Fibroblast of lung (primary cell): Measurements from ENCODE around the gene RRN3. TPM values are rescaled to one million over a fixed set of nuclear protein-coding genes. Genes with fewer than 3 reads are reported as not detected.
"Not testable (repeated sequence)": the region's sequence is repeated elsewhere in the genome, so short reads cannot be mapped to it uniquely, and the experiment has no call there.

Experiments used
- DNase-seq, 2 donors: peaks; one replicate each; pipeline versions ENCODE4 v3.0.0 to v3.0.0-alpha.2; 2010; ENCODE audit warnings: low read depth in 2 of 2
- H2AFZ ChIP-seq: 2 replicates; pipeline ENCODE4 v1.5.1; 2012; ENCODE audit warnings: low read length, control low read depth, inconsistent platforms
- H3K27ac ChIP-seq: 2 replicates; pipeline ENCODE4 v1.5.1; 2011; ENCODE audit warnings: low read length, control low read depth; ENCODE audit not compliant: insufficient read depth
- H3K27me3 ChIP-seq: 2 replicates; pipeline ENCODE4 v1.5.1; 2011; ENCODE audit warnings: mild to moderate bottlenecking, low read length; ENCODE audit not compliant: control insufficient read depth, insufficient read depth
- H3K36me3 ChIP-seq: 2 replicates; pipeline ENCODE4 v1.5.1; 2011; ENCODE audit warnings: low read length; ENCODE audit not compliant: control insufficient read depth, insufficient read depth
- H3K4me1 ChIP-seq: 2 replicates; pipeline ENCODE4 v1.5.1; 2011; ENCODE audit warnings: low read length; ENCODE audit not compliant: control insufficient read depth, insufficient read depth; ENCODE audit errors: extremely low read depth
- H3K4me2 ChIP-seq: 2 replicates; pipeline ENCODE4 v1.5.1; 2011; ENCODE audit warnings: low read length, control low read depth; ENCODE audit not compliant: insufficient read depth; ENCODE audit errors: extremely low read depth
- H3K4me3 ChIP-seq, 4 experiments: fragments of 200-600 bp in 1 of 4; sonication (generic) in 1 of 4; replicated peaks in 1 of 4; 2 replicates each; pipeline ENCODE4 v1.5.1; 2011 to 2016; ENCODE audit warnings: low read length in 4 of 4, low read depth in 3 of 4, mild to moderate bottlenecking in 3 of 4, control low read depth in 2 of 4, inconsistent platforms in 1 of 4, mixed read lengths in 1 of 4; ENCODE audit not compliant: insufficient read depth in 1 of 4; ENCODE audit errors: control extremely low read depth in 1 of 4
- H3K79me2 ChIP-seq: 2 replicates; pipeline ENCODE4 v1.5.1; 2012; ENCODE audit warnings: mild to moderate bottlenecking, low read length, inconsistent platforms; ENCODE audit not compliant: control insufficient read depth, insufficient read depth
- H3K9ac ChIP-seq: 2 replicates; pipeline ENCODE4 v1.5.1; 2011; ENCODE audit warnings: mild to moderate bottlenecking, low read length, control low read depth; ENCODE audit not compliant: insufficient read depth
- H3K9me3 ChIP-seq: 2 replicates; pipeline ENCODE4 v1.5.1; 2012; ENCODE audit warnings: low read depth, low read length; ENCODE audit not compliant: control insufficient read depth, insufficient read depth
- H4K20me1 ChIP-seq: 2 replicates; pipeline ENCODE4 v1.5.1; 2011; ENCODE audit warnings: low read length; ENCODE audit not compliant: control insufficient read depth, insufficient read depth; ENCODE audit errors: extremely low read depth
- polyA plus RNA-seq, 2 donors: library from polyadenylated mRNA; depleted of rRNA in 1 of 2; stranded (reverse) in 1 of 2; unstranded in 1 of 2; fragments of >200 nt; gene quantifications; 2 replicates each; pipeline ENCODE4 v1.2.1, GENCODE V29; 2011 to 2012; ENCODE audit warnings: missing spikeins in 1 of 2
- total RNA-seq: library from RNA; depleted of rRNA; stranded (reverse); fragments of >200 nt; gene quantifications from 2 replicates; pipeline ENCODE4 v1.2.1, GENCODE V29; 2014

The RRN3 gene
- total and polyA plus RNA-seq, 2 donors (not counting 1 experiment from before 2014, with no cell fraction given) = 28.9 to 43.6 TPM

- not testable (repeated sequence) for H4K20me1 ChIP-seq, H3K4me2 ChIP-seq
Measured at GRCh38 chr16:15028801-15029698, 65.0 kb downstream of the RRN3 start.

GRCh38 chr16:15028345-15028715, 65.7 kb downstream of the RRN3 start:
- Histone ChIP-seq H3K79me2 (peaks cover 17% of the 10 kb centered on the region), H3K36me3 (peaks cover 21% of the 10 kb centered on the region)
- not testable (repeated sequence) for H3K4me2 ChIP-seq, H3K27ac ChIP-seq, H3K4me1 ChIP-seq, H3K9ac ChIP-seq, H3K27me3 ChIP-seq, H3K9me3 ChIP-seq, H3K4me3 ChIP-seq, H2AFZ ChIP-seq, H4K20me1 ChIP-seq, DNase-seq

More at GRCh38 chr16:15028801-15029698, 65.0 kb downstream of the RRN3 start:
- not testable (repeated sequence) for H3K4me1 ChIP-seq, H3K4me3 ChIP-seq, H3K9me3 ChIP-seq, H3K27ac ChIP-seq, H3K27me3 ChIP-seq, H2AFZ ChIP-seq, H3K9ac ChIP-seq
- peak in 1 of 2 donors; percentile 45 for DNase-seq
- H3K79me2 ChIP-seq = peaks cover 17% of the 10 kb centered on the region
- peaks cover 28% of the 10 kb centered on the region for H3K36me3 ChIP-seq

- not testable (repeated sequence) for H2AFZ ChIP-seq, H3K27ac ChIP-seq, H3K9ac ChIP-seq, H3K4me1 ChIP-seq, H3K4me2 ChIP-seq, H3K4me3 ChIP-seq, DNase-seq, H3K27me3 ChIP-seq, H3K9me3 ChIP-seq, H4K20me1 ChIP-seq
- peaks cover 18% of the 10 kb centered on the region for H3K36me3 ChIP-seq
- peaks cover 17% of the 10 kb centered on the region for H3K79me2 ChIP-seq
Measured at GRCh38 chr16:15027503-15028344, 66.3 kb downstream of the RRN3 start.

- H3K9ac ChIP-seq = not testable (repeated sequence)
Measured at GRCh38 chr16:15027051-15027450, 67.0 kb downstream of the RRN3 start.

GRCh38 chr16:15025234-15025951, 68.7 kb downstream of the RRN3 start:
- not testable (repeated sequence) for H4K20me1 ChIP-seq, H3K4me1 ChIP-seq, H3K9me3 ChIP-seq, H2AFZ ChIP-seq, H3K27me3 ChIP-seq, H3K9ac ChIP-seq, H3K4me3 ChIP-seq
- peaks cover 15% of the 10 kb centered on the region for H3K36me3 ChIP-seq
- DNase-seq = peak; percentile 64 to 69
- H3K79me2 ChIP-seq = peaks cover 20% of the 10 kb centered on the region
- H3K4me2 ChIP-seq = peak overlapping the region; percentile 8
- peak overlapping the region; percentile 52 for H3K27ac ChIP-seq

More at GRCh38 chr16:15027051-15027450, 67.0 kb downstream of the RRN3 start:
- DNase-seq, H4K20me1 ChIP-seq, H3K27me3 ChIP-seq, H3K4me1 ChIP-seq, H3K27ac ChIP-seq, H3K4me3 ChIP-seq, H2AFZ ChIP-seq, H3K4me2 ChIP-seq, H3K9me3 ChIP-seq: not testable (repeated sequence)
- peaks cover 20% of the 10 kb centered on the region for H3K79me2 ChIP-seq
- peaks cover 20% of the 10 kb centered on the region for H3K36me3 ChIP-seq

- not testable (repeated sequence) for H3K27ac ChIP-seq, H3K4me2 ChIP-seq
Measured at GRCh38 chr16:15024858-15025199, 69.2 kb downstream of the RRN3 start.

More at GRCh38 chr16:15024858-15025199, 69.2 kb downstream of the RRN3 start:
- H3K27me3 ChIP-seq, H3K4me3 ChIP-seq, H3K9ac ChIP-seq, H4K20me1 ChIP-seq, DNase-seq, H2AFZ ChIP-seq, H3K9me3 ChIP-seq, H3K4me1 ChIP-seq: not testable (repeated sequence)
- H3K79me2 ChIP-seq = peaks cover 20% of the 10 kb centered on the region
- H3K36me3 ChIP-seq = peaks cover 15% of the 10 kb centered on the region
